BJ (cell line): ENCODE data around the gene PCSK2. TPM values are rescaled to one million over a fixed set of nuclear protein-coding genes. Genes with fewer than 3 reads are reported as not detected.

Source experiments
- CTCF ChIA-PET: fragments of 350-600 bp; formaldehyde crosslinking; extraction: SDS; loops from one replicate; lab custom pipeline; 2021; ENCODE audit warnings: antibody characterized with exemption, inconsistent platforms; lab: Yijun Ruan, JAX
- POLR2A ChIA-PET: fragments of 300-600 bp; sonication (Branson Sonifier 250); formaldehyde crosslinking; extraction: SDS; loops from one replicate; lab custom pipeline; 2021; ENCODE audit warnings: antibody characterized with exemption; lab: Charles Lee
- DNase-seq: peaks from one replicate; pipeline ENCODE4 v3.0.0-alpha.2; 2011; ENCODE audit warnings: low read depth
- H3K27me3 ChIP-seq: 2 replicates; pipeline ENCODE4 v1.6.0; 2011; ENCODE audit warnings: low read length; ENCODE audit not compliant: control insufficient read depth, insufficient read depth
- H3K36me3 ChIP-seq: 2 replicates; pipeline ENCODE4 v1.5.1; 2011; ENCODE audit warnings: low read length; ENCODE audit not compliant: control insufficient read depth, insufficient read depth
- H3K4me3 ChIP-seq: 2 replicates; pipeline ENCODE4 v1.5.1; 2011; ENCODE audit warnings: low read depth, mild to moderate bottlenecking, control low read depth, low read length
- polyA plus RNA-seq: library from polyadenylated mRNA; depleted of rRNA; stranded (reverse); fragments of >200 nt; gene quantifications from 2 replicates; pipeline ENCODE4 v1.2.3, GENCODE V29; 2011
- TF ChIP-seq, protein P1 (sequence below): IDR thresholded peaks from 2 replicates; pipeline ENCODE4 v1.5.1; 2011; ENCODE audit warnings: low read depth, mild to moderate bottlenecking, control low read depth, inconsistent platforms, low read length, moderate library complexity; ENCODE audit not compliant: insufficient read depth

Gene PCSK2
- polyA plus RNA-seq, 1 experiment = not detected

GRCh38 chr20:17457588-17458190 lies 230.8 kb downstream of the PCSK2 start:
- H3K4me3 ChIP-seq = no peak overlapping the region
- no peaks in the 10 kb centered on the region; the same call in 1 of the 2 replicates for H3K27me3 ChIP-seq
- CTCF ChIA-PET = no interaction called here
- no peak for DNase-seq
- POLR2A ChIA-PET = no interaction called here
- TF ChIP-seq, protein P1, sequence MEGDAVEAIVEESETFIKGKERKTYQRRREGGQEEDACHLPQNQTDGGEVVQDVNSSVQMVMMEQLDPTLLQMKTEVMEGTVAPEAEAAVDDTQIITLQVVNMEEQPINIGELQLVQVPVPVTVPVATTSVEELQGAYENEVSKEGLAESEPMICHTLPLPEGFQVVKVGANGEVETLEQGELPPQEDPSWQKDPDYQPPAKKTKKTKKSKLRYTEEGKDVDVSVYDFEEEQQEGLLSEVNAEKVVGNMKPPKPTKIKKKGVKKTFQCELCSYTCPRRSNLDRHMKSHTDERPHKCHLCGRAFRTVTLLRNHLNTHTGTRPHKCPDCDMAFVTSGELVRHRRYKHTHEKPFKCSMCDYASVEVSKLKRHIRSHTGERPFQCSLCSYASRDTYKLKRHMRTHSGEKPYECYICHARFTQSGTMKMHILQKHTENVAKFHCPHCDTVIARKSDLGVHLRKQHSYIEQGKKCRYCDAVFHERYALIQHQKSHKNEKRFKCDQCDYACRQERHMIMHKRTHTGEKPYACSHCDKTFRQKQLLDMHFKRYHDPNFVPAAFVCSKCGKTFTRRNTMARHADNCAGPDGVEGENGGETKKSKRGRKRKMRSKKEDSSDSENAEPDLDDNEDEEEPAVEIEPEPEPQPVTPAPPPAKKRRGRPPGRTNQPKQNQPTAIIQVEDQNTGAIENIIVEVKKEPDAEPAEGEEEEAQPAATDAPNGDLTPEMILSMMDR = no peak
- H3K36me3 ChIP-seq = no peaks in the 10 kb centered on the region

DNA sequence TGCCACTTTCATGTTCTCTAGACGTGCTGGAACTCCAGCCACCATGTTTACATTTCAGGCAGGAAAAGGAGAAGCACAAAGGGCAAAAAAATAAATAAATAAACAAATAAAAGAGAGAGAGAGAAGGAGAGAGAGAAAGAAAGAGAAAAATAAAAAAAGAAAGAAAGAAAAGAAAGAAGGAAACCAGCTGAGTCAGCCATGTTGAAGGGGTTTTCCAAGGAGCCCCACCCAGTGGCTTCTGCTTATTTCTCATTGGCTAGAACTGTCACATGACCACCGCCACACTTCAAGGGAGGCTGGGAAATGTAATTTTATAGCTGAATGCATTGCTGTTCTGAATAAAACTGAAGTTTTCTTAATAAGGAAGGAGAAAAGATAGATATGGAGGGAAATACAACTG lies 233.3 kb downstream of the PCSK2 start:
- H3K4me3 ChIP-seq = no peak overlapping the region
- no peaks in the 10 kb centered on the region for H3K27me3 ChIP-seq
- ChIA-PET POLR2A (no interaction called here), CTCF (interaction anchor here (0.7 kb wide), 1 partner anchor 21 kb away, joined by 3 read pairs; no protein-coding TSS in a partner anchor)
- no peak for DNase-seq
- TF ChIP-seq, protein P1 = no peak
- H3K36me3 ChIP-seq = no peaks in the 10 kb centered on the region

DNA sequence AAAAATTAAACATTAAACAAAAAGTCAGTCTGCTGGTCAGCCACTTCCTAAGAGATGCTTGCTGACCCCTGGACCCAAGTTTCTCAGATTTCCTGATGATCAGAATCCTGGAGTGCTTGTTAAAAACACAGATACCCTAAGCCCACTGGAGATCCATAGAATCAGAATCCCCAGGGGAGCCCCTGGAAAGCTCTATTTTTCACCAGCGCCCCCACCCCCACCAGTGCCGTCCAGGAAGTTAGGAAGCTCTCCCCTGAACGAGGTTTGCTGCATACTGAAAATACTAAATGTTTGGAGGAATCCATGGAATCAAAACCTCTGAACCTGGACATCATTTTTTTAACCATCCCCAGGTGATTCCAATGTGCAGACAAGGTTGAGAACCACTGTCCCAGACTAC lies 235.1 kb downstream of the PCSK2 start:
- no peaks in the 10 kb centered on the region for H3K27me3 ChIP-seq
- H3K36me3 ChIP-seq = no peaks in the 10 kb centered on the region
- TF ChIP-seq, protein P1 = no peak
- DNase-seq = no peak
- no peak overlapping the region for H3K4me3 ChIP-seq
- ChIA-PET CTCF (no interaction called here), POLR2A (no interaction called here)

DNA sequence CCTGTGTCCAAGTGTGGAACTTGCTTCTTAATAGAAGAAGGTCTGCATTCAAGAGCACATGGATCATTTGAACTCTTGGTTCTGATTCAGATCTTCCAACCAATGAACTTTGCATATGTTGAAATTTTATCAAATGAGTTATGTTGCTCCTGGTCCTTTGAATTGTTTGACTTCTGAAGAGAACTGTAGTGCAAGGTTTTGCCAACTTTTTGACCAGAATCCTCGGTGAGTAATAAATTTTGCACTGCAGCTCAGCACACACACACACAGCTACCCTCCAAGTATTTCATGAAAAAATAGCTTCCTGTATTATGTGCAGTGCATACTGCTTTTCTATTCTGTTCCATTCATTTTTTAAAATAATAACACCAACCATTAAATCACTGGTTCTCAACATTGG lies 236.9 kb downstream of the PCSK2 start:
- CTCF ChIA-PET = no interaction called here
- POLR2A ChIA-PET = no interaction called here
- Histone ChIP-seq H3K4me3 (no peak overlapping the region), H3K36me3 (no peaks in the 10 kb centered on the region), H3K27me3 (no peaks in the 10 kb centered on the region)
- DNase-seq = no peak
- TF ChIP-seq, protein P1 = no peak

DNA sequence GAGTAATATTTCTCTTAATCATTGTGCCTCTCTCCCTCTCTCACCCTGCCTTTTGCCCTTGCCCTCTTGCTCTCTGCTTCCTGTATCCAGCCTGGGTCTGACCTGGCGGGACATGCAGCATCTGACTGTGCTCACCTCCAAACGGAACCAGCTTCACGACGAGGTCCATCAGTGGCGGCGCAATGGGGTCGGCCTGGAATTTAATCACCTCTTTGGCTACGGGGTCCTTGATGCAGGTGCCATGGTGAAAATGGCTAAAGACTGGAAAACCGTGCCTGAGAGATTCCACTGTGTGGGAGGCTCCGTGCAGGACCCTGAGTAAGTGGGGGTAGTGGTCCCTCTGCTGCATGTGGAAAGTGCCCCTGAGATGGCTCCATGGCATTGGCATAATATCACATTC lies 238.4 kb downstream of the PCSK2 start:
- no peak for DNase-seq
- no peaks in the 10 kb centered on the region for H3K27me3 ChIP-seq
- POLR2A ChIA-PET = no interaction called here
- no peak overlapping the region for H3K4me3 ChIP-seq
- CTCF ChIA-PET = no interaction called here
- TF ChIP-seq, protein P1 = no peak
- H3K36me3 ChIP-seq = no peaks in the 10 kb centered on the region
